ENCODE measurements around the gene BUD23. TPM values are rescaled to one million over a fixed set of nuclear protein-coding genes. Genes with fewer than 3 reads are reported as not detected.

Gene BUD23
- total and polyA plus RNA-seq, 9 of the 15 experiments (the other 6 are each of a cell fraction or from before 2014, with no cell fraction given), result 79.5 to 270 (median 150) TPM

- POLR2A ChIA-PET, result interaction anchor here (0.6 to 2.3 kb wide), 5 partner anchors 9 to 101 kb away, joined by 3 to 10 read pairs (median 3); no protein-coding TSS in a partner anchor
- in situ Hi-C loops (cut with MboI), result no loop called here
- Histone ChIP-seq H3K4me1 (replicated peaks in 1 of 2; ENCODE audit: control insufficient read depth in 2 of 2, insufficient read depth in 2 of 2, low read length in 2 of 2) (peaks cover 9 to 45% of the 10 kb centered on the region in 2 experiments; a peak in 4 of 5 replicates), H3K36me3 (ENCODE audit: control insufficient read depth, insufficient read depth, low read length) (peaks cover 69% of the 10 kb centered on the region; the same call in 2 of the 3 replicates), H3K9ac (ENCODE audit: insufficient read depth in 1 of 2, low read depth in 2 of 2, low read length in 2 of 2) (peak overlapping the region in 1 of 2 experiments; percentile 61; a peak in 1 of 4 replicates), H3K27me3 (ENCODE audit: control insufficient read depth in 2 of 2, insufficient read depth in 2 of 2, low read length in 2 of 2) (no peaks in the 10 kb centered on the region; a peak in 1 of 5 replicates), H3K27ac (ENCODE audit: extremely low read depth, low read depth, low read length) (no peak overlapping the region), H2AFZ (ENCODE audit: low read depth, low read length) (no peak overlapping the region), H4K20me1 (replicated peaks; ENCODE audit: control insufficient read depth, insufficient read depth, low read length) (peaks cover 19% of the 10 kb centered on the region), H3K9me3 (replicated peaks; ENCODE audit: control insufficient read depth, insufficient read depth, low read depth, low read length) (no peaks in the 10 kb centered on the region), H3K4me3 (no peak overlapping the region), H3K4me2 (ENCODE audit: insufficient read depth, low read length) (no peak overlapping the region), H3K9me1 (ENCODE audit: control insufficient read depth, insufficient read depth, low read length) (no peaks in the 10 kb centered on the region), H3K79me2 (ENCODE audit: control insufficient read depth, insufficient read depth, low read length) (no peaks in the 10 kb centered on the region)
- TF ChIP-seq NEUROD1 (IDR thresholded peaks at IDR 0.05; ENCODE audit: borderline replicate concordance, low read depth, low read length, partially characterized antibody) (no peak), POLR2G (IDR thresholded peaks at IDR 0.05; ENCODE audit: low read depth, low read length) (peak; percentile 67)
- ATAC-seq, result no peak
- WGBS (ENCODE audit: insufficient coverage, low coverage, missing lambda C conversion rate), result 83% methylated on average over 12 of the region's 14 CpGs
- no peak for DNase-seq (ENCODE audit: extremely low read depth in 1 of 4, low spot score in 3 of 4)
- intact Hi-C loops (cut with micrococcal nuclease), result no loop called here
- CTCF ChIA-PET (ENCODE audit: low intra/inter-chr PET ratio), result no interaction called here
- BruUV-seq (replicated peaks), result no TSS peak
- FAIRE-seq, result no peak
Measured at GRCh38 chr7:73700069-73700423, 16.6 kb downstream of the BUD23 start.

DNA sequence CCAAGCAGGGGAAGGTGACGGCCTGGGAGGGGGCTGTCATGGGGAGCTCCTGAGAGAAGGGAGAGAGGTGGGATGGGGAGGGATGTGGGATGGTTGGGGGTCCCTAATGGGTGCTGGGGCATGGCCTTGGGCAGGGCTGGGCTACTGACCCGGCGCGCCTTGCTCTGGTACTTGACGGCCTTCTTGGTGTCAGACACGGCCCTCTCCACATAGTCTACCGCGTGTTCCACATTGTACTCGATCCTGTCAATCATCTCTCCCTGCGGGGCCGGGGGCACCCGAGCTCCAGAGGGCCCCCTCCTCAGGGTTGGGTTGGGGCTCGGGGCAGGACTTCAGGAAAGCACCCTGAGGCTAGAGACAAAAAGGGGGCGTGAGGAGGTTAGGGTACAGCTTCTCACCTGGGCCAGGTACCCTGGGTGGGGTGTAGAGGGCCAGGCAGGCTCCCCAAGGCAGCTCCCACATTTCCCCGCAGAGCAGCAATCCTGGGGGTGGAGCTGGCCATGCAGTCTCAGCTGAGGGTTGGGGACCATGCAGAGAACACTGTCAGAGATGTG is 17.3 kb downstream of the BUD23 start:
- Histone ChIP-seq H3K4me3 (no peak overlapping the region), H3K4me1 (replicated peaks in 1 of 2; ENCODE audit: control insufficient read depth in 2 of 2, insufficient read depth in 2 of 2, low read length in 2 of 2) (peaks cover 9 to 51% of the 10 kb centered on the region in 2 experiments; a peak in 4 of 5 replicates), H2AFZ (ENCODE audit: low read depth, low read length) (no peak overlapping the region), H3K79me2 (ENCODE audit: control insufficient read depth, insufficient read depth, low read length) (no peaks in the 10 kb centered on the region), H3K9me3 (replicated peaks; ENCODE audit: control insufficient read depth, insufficient read depth, low read depth, low read length) (no peaks in the 10 kb centered on the region), H3K9ac (ENCODE audit: insufficient read depth in 1 of 2, low read depth in 2 of 2, low read length in 2 of 2) (0 out of 4 replicates have a peak overlapping the region, but pooled peaks of 1 of the 2 experiments have one; percentile 13), H3K27me3 (ENCODE audit: control insufficient read depth in 2 of 2, insufficient read depth in 2 of 2, low read length in 2 of 2) (no peaks in the 10 kb centered on the region; a peak in 1 of 5 replicates), H3K4me2 (ENCODE audit: insufficient read depth, low read length) (no peak overlapping the region), H3K27ac (ENCODE audit: extremely low read depth, low read depth, low read length) (no peak overlapping the region), H4K20me1 (replicated peaks; ENCODE audit: control insufficient read depth, insufficient read depth, low read length) (peaks cover 24% of the 10 kb centered on the region), H3K36me3 (ENCODE audit: control insufficient read depth, insufficient read depth, low read length) (peaks cover 63% of the 10 kb centered on the region; the same call in 2 of the 3 replicates), H3K9me1 (ENCODE audit: control insufficient read depth, insufficient read depth, low read length) (no peaks in the 10 kb centered on the region)
- POLR2A ChIA-PET, result interaction anchor here (0.5 to 2.3 kb wide), 7 partner anchors 10 to 180 kb away, joined by 3 to 10 read pairs (median 3); partner anchors contain the start of gene VPS37D
- no peak for FAIRE-seq
- WGBS (ENCODE audit: insufficient coverage, low coverage, missing lambda C conversion rate), result 75% methylated on average over 14 of the region's 15 CpGs
- intact Hi-C loops (cut with micrococcal nuclease) (loop anchor here (1.0 kb wide), 1 partner anchor 25 kb away; no protein-coding TSS in a partner anchor), in situ Hi-C loops (cut with MboI) (no loop called here)
- DNase-seq (ENCODE audit: extremely low read depth in 1 of 4, low spot score in 3 of 4), result no peak
- CTCF ChIA-PET (ENCODE audit: low intra/inter-chr PET ratio), result no interaction called here
- no peak for ATAC-seq
- BruUV-seq (replicated peaks), result no TSS peak
- TF ChIP-seq, protein P1, sequence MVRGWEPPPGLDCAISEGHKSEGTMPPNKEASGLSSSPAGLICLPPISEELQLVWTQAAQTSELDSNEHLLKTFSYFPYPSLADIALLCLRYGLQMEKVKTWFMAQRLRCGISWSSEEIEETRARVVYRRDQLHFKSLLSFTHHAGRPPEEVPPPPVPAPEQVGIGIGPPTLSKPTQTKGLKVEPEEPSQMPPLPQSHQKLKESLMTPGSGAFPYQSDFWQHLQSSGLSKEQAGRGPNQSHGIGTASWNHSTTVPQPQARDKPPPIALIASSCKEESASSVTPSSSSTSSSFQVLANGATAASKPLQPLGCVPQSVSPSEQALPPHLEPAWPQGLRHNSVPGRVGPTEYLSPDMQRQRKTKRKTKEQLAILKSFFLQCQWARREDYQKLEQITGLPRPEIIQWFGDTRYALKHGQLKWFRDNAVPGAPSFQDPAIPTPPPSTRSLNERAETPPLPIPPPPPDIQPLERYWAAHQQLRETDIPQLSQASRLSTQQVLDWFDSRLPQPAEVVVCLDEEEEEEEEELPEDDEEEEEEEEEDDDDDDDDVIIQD (CRISPR knock-in tag; IDR thresholded peaks at IDR 0.05), result no peak
- TF ChIP-seq TCFL5 (CRISPR knock-in tag; conservative IDR thresholded peaks at IDR 0.05) (no peak), CHD2 (IDR thresholded peaks at IDR 0.05; ENCODE audit: low read depth, low read length) (0 out of 2 replicates have a peak, but pooled peaks have one; percentile 4), ZNF778 (CRISPR knock-in tag; IDR thresholded peaks at IDR 0.05) (no peak), SMARCC2 (IDR thresholded peaks at IDR 0.05; ENCODE audit: low read depth) (no peak)
